Bronchial epithelial cell (primary cell): ENCODE measurements around the gene KRTAP22-2. TPM values are rescaled to one million over a fixed set of nuclear protein-coding genes. Genes with fewer than 3 reads are reported as not detected.

Experiments used
- DNase-seq: peaks from one replicate; pipeline ENCODE4 v3.0.0-alpha.2; 2010; ENCODE audit warnings: low read depth
- FAIRE-seq: peaks from 2 replicates; lab custom pipeline; 2011; peaks lifted over from hg19 to GRCh38; lab: Jason Lieb, UNC
- H3K27me3 ChIP-seq: 2 replicates; pipeline ENCODE4 v1.5.1; 2011; ENCODE audit warnings: low read length; ENCODE audit not compliant: control insufficient read depth, insufficient read depth
- H3K36me3 ChIP-seq: 2 replicates; pipeline ENCODE4 v1.5.1; 2011; ENCODE audit warnings: low read length; ENCODE audit not compliant: control insufficient read depth, insufficient read depth
- H3K4me3 ChIP-seq: 2 replicates; pipeline ENCODE4 v1.5.1; 2011; ENCODE audit warnings: mild to moderate bottlenecking, low read depth, low read length, control low read depth
- CTCF ChIP-seq: IDR thresholded peaks from 2 replicates; pipeline ENCODE4 v1.5.1; 2011; ENCODE audit warnings: mild to moderate bottlenecking, moderate library complexity, low read length, control low read depth, inconsistent platforms; ENCODE audit not compliant: insufficient read depth, severe bottlenecking
- total RNA-seq: library from RNA; depleted of rRNA; stranded (reverse); fragments of >200 nt; gene quantifications from 2 replicates; pipeline ENCODE4 v1.2.1, GENCODE V29; 2014

The KRTAP22-2 gene
- total RNA-seq, 1 donor from 2014 or later = not detected

GRCh38 chr21:30615199-30615598 lies 25.0 kb upstream of the KRTAP22-2 start:
- H3K36me3 ChIP-seq = no peaks in the 10 kb centered on the region
- TF ChIP-seq CTCF = no peak
- no peak overlapping the region for H3K4me3 ChIP-seq
- DNase-seq = no peak
- H3K27me3 ChIP-seq = no peaks in the 10 kb centered on the region
- no peak for FAIRE-seq

- Histone ChIP-seq H3K4me3 (no peak within 1 kb of the TSS), H3K27me3 (no peaks in the 10 kb centered on the region), H3K36me3 (no peaks in the 10 kb centered on the region)
- TF ChIP-seq CTCF = no peak
- no peak for DNase-seq
- FAIRE-seq = no peak
These were observed 23.6 kb upstream of the KRTAP22-2 start, which contains the start of gene KRTAP6-1 for GRCh38 chr21:30613836-30614235. TSS of gene KRTAP6-1 (minus strand) at chr21:30613930. CDS start at chr21:30613904, 26 bp downstream.

- Histone ChIP-seq H3K36me3 (no peaks in the 10 kb centered on the region), H3K4me3 (no peak overlapping the region), H3K27me3 (no peaks in the 10 kb centered on the region)
- DNase-seq (no peak), FAIRE-seq (no peak)
- no peak for TF ChIP-seq CTCF
These were observed 21.9 kb upstream of the KRTAP22-2 start for GRCh38 chr21:30612132-30612531.

GRCh38 chr21:30605968-30606367 lies 15.8 kb upstream of the KRTAP22-2 start:
- Histone ChIP-seq H3K27me3 (no peaks in the 10 kb centered on the region), H3K36me3 (no peaks in the 10 kb centered on the region), H3K4me3 (no peak overlapping the region)
- no peak for DNase-seq
- no peak for FAIRE-seq
- TF ChIP-seq CTCF = no peak

- TF ChIP-seq CTCF = no peak
- Histone ChIP-seq H3K36me3 (no peaks in the 10 kb centered on the region), H3K27me3 (no peaks in the 10 kb centered on the region), H3K4me3 (no peak within 1 kb of the TSS)
- FAIRE-seq (no peak), DNase-seq (no peak)
These were observed 10.6 kb upstream of the KRTAP22-2 start, which contains the start of gene KRTAP22-1 for GRCh38 chr21:30600787-30601186. TSS of gene KRTAP22-1 (plus strand) at chr21:30601087.

- Histone ChIP-seq H3K27me3 (no peaks in the 10 kb centered on the region), H3K4me3 (no peak within 1 kb of the TSS), H3K36me3 (no peaks in the 10 kb centered on the region)
- no peak for FAIRE-seq
- no peak for TF ChIP-seq CTCF
- DNase-seq = no peak
These were observed 8.6 kb upstream of the KRTAP22-2 start, which contains the start of gene KRTAP6-2 for GRCh38 chr21:30598802-30599201. TSS of gene KRTAP6-2 (minus strand) at chr21:30598902. CDS start at chr21:30598874, 28 bp downstream.
